ENCODE measurements around the gene ITGB1BP1.
A peak's percentile ranks its signal among the peaks of the same experiment; 100 is the strongest.

The ITGB1BP1 gene

DNA sequence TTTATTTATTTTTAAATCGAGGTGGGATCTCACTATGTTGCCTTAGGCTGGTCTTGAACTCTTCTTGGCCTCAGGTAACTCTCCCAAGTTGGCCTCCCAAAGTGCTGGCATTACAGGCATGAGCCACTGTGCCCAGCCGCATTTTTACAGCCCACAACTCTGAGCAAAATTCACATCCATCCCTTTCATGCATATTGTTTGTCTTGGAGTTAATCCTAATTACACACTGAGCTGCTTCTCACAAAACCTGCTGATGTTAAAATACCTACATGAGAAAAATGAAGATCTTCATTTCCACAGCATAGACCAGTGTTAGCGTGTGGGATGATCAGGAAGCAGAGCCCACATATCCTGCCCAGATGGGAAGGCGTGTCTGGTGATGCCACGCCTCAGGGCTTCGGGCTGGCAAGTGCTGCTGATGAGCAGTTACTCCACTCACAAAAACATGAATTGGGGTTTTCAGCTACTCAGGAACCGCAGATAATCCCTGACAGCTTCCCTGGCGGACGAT lies 14.6 kb downstream of the ITGB1BP1 start:
- H3K4me3 ChIP-seq (ENCODE audit: low read length): no peak overlapping the region
- H3K9ac ChIP-seq (ENCODE audit: low read length): no peak overlapping the region
- no peak for DNase-seq (ENCODE audit: low read depth)
- H3K36me3 ChIP-seq (ENCODE audit: control insufficient read depth, insufficient read depth, low read length, severe bottlenecking): peaks cover 52% of the 10 kb centered on the region
- H3K4me1 ChIP-seq (ENCODE audit: control insufficient read depth, insufficient read depth, low read length): peaks cover 42% of the 10 kb centered on the region
- no peaks in the 10 kb centered on the region for H3K9me3 ChIP-seq (ENCODE audit: control insufficient read depth, low read length)
- H3K27me3 ChIP-seq (replicated peaks; ENCODE audit: control insufficient read depth, insufficient read depth, low read length): no peaks in the 10 kb centered on the region

DNA sequence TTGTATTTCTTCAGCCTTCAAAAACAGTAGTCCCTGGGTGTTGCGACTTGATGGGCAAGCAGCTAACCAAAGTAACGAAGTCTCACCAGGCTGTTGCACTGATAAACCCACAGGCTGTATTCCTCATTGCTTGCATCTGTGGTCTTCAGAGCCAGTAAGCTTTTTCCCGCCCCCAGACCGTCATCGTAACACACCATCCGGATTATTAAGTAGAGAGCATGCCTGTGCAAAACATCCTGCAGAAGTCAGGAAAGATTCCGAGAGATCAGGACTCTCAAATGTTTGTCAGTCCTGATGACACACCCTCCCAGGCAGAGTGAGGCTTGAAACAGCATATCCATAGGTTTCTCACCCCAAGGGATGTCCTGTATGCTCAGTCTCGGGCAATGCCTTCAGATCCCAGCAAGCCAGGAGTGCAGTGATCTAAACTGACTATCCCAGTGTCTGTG lies 15.9 kb downstream of the ITGB1BP1 start:
- H3K36me3 ChIP-seq (ENCODE audit: control insufficient read depth, insufficient read depth, low read length, severe bottlenecking): peaks cover 55% of the 10 kb centered on the region
- peaks cover 49% of the 10 kb centered on the region for H3K4me1 ChIP-seq (ENCODE audit: control insufficient read depth, insufficient read depth, low read length)
- H3K27me3 ChIP-seq (replicated peaks; ENCODE audit: control insufficient read depth, insufficient read depth, low read length): no peaks in the 10 kb centered on the region
- H3K9me3 ChIP-seq (ENCODE audit: control insufficient read depth, low read length): no peaks in the 10 kb centered on the region
- no peak overlapping the region for H3K4me3 ChIP-seq (ENCODE audit: low read length)
- DNase-seq (ENCODE audit: low read depth): no peak
- H3K9ac ChIP-seq (ENCODE audit: low read length): peak overlapping the region; percentile 82

DNA sequence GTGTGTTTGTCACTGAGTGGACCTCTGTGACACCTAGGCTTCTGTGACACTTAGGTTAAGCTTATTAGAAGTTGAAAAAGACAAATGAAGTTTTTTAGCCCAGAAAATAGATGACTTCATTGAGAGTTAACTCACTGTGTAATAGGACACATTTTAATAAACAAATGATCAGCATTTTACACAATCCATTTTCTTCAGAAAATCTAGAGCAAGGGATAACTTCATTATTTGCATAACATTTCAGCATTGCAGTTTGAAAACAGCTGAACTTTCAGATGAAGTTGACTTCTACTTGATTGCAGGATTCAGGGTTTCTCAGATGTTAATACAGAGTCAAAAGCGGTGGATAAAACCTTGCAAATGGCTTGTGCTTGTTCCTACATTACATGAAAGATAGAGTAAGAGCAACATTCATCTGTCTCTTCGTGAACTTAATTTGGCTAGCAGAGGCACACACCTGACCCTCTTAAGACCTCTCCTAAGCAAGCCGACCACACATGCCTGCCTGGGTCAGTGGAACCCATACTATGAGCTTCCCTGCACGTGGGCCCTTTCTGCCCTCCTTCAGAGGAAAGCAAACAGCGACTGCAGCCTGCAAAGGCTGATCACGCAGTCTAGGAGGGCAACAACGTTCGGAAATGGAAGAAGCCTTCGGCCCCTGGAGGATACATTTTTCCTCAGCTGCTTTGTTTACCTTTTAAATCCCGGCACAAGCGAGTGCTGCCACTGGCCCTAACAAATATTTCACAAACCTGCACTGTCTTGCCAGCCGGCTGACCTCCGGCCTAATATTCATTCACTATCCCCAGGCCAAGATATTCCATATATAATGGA lies 16.6 kb downstream of the ITGB1BP1 start:
- H3K9me3 ChIP-seq (ENCODE audit: control insufficient read depth, low read length): no peaks in the 10 kb centered on the region
- H3K36me3 ChIP-seq (ENCODE audit: control insufficient read depth, insufficient read depth, low read length, severe bottlenecking): peaks cover 52% of the 10 kb centered on the region
- peak overlapping the region; percentile 53 for H3K4me3 ChIP-seq (ENCODE audit: low read length)
- H3K9ac ChIP-seq (ENCODE audit: low read length): peak overlapping the region; percentile 82
- no peaks in the 10 kb centered on the region for H3K27me3 ChIP-seq (replicated peaks; ENCODE audit: control insufficient read depth, insufficient read depth, low read length)
- no peak for DNase-seq (ENCODE audit: low read depth)
- H3K4me1 ChIP-seq (ENCODE audit: control insufficient read depth, insufficient read depth, low read length): peaks cover 49% of the 10 kb centered on the region

DNA sequence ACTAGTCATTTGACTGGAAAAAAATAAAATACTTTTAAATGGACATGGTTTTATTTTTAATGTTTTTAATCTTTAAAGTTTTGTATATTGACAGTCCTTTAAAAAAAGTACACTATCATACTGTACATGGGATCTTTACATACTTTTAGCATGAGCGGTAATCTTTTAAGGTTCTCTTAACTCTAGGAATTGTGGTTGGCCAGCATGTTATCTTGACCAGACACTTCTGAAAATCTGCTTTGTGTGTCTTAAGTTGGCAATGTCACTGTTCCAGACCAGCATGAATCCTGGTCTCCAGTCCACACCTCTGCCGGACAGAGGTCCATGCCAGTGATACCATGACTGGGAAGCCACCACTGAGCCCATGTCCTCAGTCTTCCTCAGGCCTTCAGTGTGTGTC lies 17.7 kb downstream of the ITGB1BP1 start:
- Histone ChIP-seq H3K36me3 (ENCODE audit: control insufficient read depth, insufficient read depth, low read length, severe bottlenecking) (peaks cover 48% of the 10 kb centered on the region), H3K27me3 (replicated peaks; ENCODE audit: control insufficient read depth, insufficient read depth, low read length) (no peaks in the 10 kb centered on the region), H3K4me3 (ENCODE audit: low read length) (no peak overlapping the region), H3K9me3 (ENCODE audit: control insufficient read depth, low read length) (no peaks in the 10 kb centered on the region), H3K4me1 (ENCODE audit: control insufficient read depth, insufficient read depth, low read length) (peaks cover 49% of the 10 kb centered on the region), H3K9ac (ENCODE audit: low read length) (no peak overlapping the region)
- DNase-seq (ENCODE audit: low read depth): peak; percentile 26

DNA sequence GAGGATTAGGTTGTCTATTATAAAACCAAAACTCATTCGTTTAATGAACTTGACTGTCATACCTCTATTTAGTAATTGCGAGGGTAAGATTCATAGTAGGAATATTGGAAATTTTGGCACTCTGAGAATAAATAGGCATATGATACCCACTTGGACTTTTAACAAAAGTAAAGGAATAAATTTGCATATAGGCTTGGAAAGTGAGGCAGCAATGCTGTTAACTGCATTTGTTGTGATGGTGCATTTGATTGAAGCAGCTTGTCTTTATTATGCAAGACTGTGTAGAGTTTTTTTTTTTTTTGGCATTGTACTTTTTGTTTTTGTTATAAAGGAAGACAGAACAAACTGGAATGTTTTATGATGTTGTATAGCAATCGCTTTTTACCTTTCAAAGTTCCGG lies 18.9 kb downstream of the ITGB1BP1 start:
- Histone ChIP-seq H3K4me3 (ENCODE audit: low read length) (no peak overlapping the region), H3K27me3 (replicated peaks; ENCODE audit: control insufficient read depth, insufficient read depth, low read length) (no peaks in the 10 kb centered on the region), H3K36me3 (ENCODE audit: control insufficient read depth, insufficient read depth, low read length, severe bottlenecking) (peaks cover 41% of the 10 kb centered on the region), H3K9me3 (ENCODE audit: control insufficient read depth, low read length) (no peaks in the 10 kb centered on the region), H3K9ac (ENCODE audit: low read length) (peak overlapping the region; percentile 35), H3K4me1 (ENCODE audit: control insufficient read depth, insufficient read depth, low read length) (peaks cover 51% of the 10 kb centered on the region)
- peak; percentile 34 for DNase-seq (ENCODE audit: low read depth)

DNA sequence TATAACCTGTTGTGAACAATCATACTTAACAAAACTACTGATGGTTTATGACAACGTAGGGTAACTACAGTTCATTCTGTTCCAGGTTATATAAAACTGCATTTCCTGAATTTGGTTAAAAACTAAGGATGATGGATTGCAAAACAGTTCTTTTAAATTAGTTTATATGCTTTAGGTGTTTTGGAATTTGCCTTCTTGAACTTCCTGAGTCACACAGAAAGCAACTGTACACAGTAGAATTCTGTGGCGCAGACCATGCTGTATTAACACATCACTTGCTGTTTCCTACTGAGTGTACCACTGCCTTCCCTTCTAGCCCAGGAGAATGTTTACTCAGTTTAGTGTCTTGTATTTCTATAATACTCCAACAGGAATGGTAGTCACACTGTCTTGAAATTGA lies 19.4 kb downstream of the ITGB1BP1 start:
- Histone ChIP-seq H3K4me1 (ENCODE audit: control insufficient read depth, insufficient read depth, low read length) (peaks cover 57% of the 10 kb centered on the region), H3K4me3 (ENCODE audit: low read length) (no peak overlapping the region), H3K36me3 (ENCODE audit: control insufficient read depth, insufficient read depth, low read length, severe bottlenecking) (peaks cover 36% of the 10 kb centered on the region), H3K9me3 (ENCODE audit: control insufficient read depth, low read length) (no peaks in the 10 kb centered on the region), H3K9ac (ENCODE audit: low read length) (peak overlapping the region; percentile 9), H3K27me3 (replicated peaks; ENCODE audit: control insufficient read depth, insufficient read depth, low read length) (no peaks in the 10 kb centered on the region)
- peak; percentile 74 for DNase-seq (ENCODE audit: low read depth)

DNA sequence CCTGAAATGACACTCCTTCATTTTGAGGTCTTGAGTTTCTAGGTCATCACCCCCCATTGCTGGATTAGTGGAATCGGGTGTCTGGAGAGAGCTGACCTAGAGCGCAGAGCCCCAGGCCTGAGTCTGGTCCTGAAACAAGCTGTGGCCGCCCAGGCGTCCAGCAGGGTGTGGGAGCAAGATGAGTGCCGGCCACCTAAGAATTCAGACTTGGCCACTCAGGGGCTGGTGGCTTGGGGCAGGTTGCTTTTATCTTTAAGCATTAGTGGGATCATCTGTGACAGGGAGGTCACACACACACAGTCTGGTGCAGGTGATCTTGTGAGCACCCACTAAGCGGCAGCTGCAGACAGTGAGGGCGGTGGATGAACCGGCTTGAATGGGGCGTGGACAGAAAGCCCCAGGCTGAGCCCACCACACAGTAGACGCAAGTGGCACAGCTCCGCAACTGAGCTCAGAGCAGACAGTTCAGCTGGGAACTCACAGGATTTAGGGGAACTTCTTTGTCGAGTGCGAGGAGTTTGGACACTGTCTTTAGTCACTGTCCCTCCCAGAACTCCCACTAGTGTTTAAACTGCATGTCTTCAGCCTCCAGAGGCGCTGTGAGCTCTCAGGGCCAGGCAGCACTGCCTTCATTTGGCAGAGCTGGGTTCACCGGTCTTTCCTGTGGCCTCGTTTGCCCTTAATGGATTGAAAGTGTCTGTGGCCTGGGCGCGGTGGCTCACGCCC lies 21.5 kb downstream of the ITGB1BP1 start:
- no peak for DNase-seq (ENCODE audit: low read depth)
- H3K9ac ChIP-seq (ENCODE audit: low read length): no peak overlapping the region
- no peaks in the 10 kb centered on the region for H3K9me3 ChIP-seq (ENCODE audit: control insufficient read depth, low read length)
- peaks cover 42% of the 10 kb centered on the region for H3K4me1 ChIP-seq (ENCODE audit: control insufficient read depth, insufficient read depth, low read length)
- H3K27me3 ChIP-seq (replicated peaks; ENCODE audit: control insufficient read depth, insufficient read depth, low read length): no peaks in the 10 kb centered on the region
- H3K4me3 ChIP-seq (ENCODE audit: low read length): no peak overlapping the region
- H3K36me3 ChIP-seq (ENCODE audit: control insufficient read depth, insufficient read depth, low read length, severe bottlenecking): peaks cover 23% of the 10 kb centered on the region

DNA sequence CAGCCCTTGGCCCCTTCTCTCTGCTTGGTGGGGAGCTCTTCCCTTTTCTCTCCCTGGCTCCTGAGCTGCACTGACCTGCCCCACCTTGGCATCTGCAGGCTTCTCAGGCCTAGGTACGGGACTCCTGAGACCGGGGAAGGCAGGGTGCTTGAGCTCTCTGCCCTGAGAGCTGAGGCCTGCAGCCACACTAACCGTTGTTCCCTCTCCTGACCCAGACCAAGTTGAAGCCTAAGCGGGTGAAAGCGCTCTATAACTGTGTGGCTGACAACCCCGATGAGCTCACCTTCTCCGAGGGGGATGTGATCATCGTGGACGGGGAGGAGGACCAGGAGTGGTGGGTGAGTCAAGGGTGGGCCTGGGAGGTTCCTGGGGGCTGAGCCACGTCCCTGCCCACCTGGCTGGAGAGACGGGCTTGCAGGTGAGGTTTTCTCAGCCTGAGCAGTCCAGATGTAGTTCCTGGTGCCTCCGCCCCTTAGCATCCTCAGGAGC lies 22.2 kb downstream of the ITGB1BP1 start:
- H3K4me3 ChIP-seq (ENCODE audit: low read length): no peak overlapping the region
- H3K4me1 ChIP-seq (ENCODE audit: control insufficient read depth, insufficient read depth, low read length): peaks cover 40% of the 10 kb centered on the region
- peaks cover 26% of the 10 kb centered on the region for H3K36me3 ChIP-seq (ENCODE audit: control insufficient read depth, insufficient read depth, low read length, severe bottlenecking)
- H3K9ac ChIP-seq (ENCODE audit: low read length): no peak overlapping the region
- no peak for DNase-seq (ENCODE audit: low read depth)
- H3K9me3 ChIP-seq (ENCODE audit: control insufficient read depth, low read length): no peaks in the 10 kb centered on the region
- no peaks in the 10 kb centered on the region for H3K27me3 ChIP-seq (replicated peaks; ENCODE audit: control insufficient read depth, insufficient read depth, low read length)

DNA sequence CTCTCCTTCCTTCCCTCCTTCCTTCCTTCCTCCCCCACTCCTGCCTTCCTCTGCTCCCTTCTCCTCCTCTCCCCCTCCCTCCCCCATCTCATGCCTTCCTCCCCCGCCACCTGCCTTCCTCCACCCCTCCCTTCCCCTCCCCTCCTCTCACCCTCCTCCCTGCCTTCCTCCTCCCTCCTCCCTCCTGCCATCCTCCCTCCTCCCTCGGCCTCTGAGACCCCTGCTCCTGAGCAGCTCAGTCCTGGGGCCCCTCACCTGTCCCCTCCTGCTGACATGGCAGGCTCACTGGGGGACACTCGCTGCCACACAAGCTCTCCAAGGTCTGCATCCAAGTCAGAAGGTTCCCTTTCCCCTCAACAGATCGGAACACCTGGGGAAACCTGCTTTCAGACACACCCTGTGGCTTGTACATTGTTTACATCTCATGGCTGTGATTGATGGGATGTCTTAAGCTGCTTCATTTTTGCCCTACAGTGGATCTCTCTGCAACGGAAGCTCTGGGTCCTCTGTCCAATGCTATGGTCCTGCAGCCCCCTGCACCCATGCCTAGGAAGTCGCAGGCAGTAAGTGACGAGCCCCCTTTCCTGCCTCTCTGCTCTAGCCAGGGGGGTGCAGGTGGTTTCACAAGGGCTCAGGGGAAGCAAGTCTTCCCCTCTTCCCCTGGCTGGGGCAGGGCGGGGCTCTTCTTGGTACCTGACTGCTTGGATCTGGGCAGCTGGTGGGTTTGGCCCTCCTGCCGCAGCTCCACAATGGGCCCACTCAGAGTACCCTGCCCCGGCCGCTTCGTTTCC lies 22.9 kb downstream of the ITGB1BP1 start:
- H3K36me3 ChIP-seq (ENCODE audit: control insufficient read depth, insufficient read depth, low read length, severe bottlenecking): peaks cover 26% of the 10 kb centered on the region
- DNase-seq (ENCODE audit: low read depth): no peak
- no peaks in the 10 kb centered on the region for H3K27me3 ChIP-seq (replicated peaks; ENCODE audit: control insufficient read depth, insufficient read depth, low read length)
- H3K4me1 ChIP-seq (ENCODE audit: control insufficient read depth, insufficient read depth, low read length): peaks cover 35% of the 10 kb centered on the region
- no peak overlapping the region for H3K9ac ChIP-seq (ENCODE audit: low read length)
- no peak overlapping the region for H3K4me3 ChIP-seq (ENCODE audit: low read length)
- H3K9me3 ChIP-seq (ENCODE audit: control insufficient read depth, low read length): no peaks in the 10 kb centered on the region

DNA sequence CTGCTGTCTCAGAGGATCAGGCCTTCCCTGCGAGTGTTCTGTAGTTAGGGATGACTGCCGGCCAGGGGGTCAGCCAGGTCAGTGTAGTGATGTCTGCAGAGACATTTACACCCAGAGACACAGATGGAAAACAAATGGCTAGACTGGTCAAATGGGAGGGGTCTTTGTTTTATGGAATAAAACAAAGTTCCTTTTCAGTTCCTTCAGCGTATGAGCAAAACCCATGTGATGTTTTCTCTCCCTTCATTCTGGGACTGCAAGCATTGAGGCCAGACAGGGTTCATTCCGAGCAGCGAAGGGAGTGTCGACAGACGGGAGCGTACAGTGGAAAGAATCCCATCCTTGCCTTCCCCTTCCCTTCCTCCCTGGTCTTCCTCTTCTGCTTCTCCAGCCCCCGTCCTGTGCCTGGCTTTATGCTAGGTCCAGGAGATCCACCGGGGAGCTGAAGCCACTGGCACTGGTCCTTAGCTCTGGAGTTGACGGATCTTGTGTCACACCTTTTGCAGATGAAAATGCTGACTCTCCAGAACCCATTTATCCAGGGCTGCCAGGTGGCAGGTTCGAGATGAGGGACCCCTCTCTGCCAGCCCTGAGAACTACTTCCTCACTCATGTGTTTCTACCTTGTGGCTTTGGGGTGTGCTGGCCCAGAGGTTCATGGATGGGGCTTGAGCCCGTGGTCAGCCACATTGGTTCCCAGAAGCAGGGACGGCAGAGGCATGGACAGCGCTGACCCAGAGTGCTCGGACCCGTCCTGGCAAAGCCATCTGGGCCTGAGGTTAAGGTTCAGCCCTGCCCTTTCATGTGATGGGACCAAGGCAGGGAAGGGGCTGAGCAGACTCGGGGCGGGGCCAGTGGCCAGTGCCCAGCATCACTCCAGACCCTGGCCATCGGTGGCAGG lies 24.2 kb downstream of the ITGB1BP1 start:
- Histone ChIP-seq H3K4me3 (ENCODE audit: low read length) (no peak overlapping the region), H3K9me3 (ENCODE audit: control insufficient read depth, low read length) (no peaks in the 10 kb centered on the region), H3K36me3 (ENCODE audit: control insufficient read depth, insufficient read depth, low read length, severe bottlenecking) (peaks cover 33% of the 10 kb centered on the region), H3K27me3 (replicated peaks; ENCODE audit: control insufficient read depth, insufficient read depth, low read length) (no peaks in the 10 kb centered on the region), H3K9ac (ENCODE audit: low read length) (no peak overlapping the region), H3K4me1 (ENCODE audit: control insufficient read depth, insufficient read depth, low read length) (peaks cover 22% of the 10 kb centered on the region)
- DNase-seq (ENCODE audit: low read depth): no peak

Data from adipocyte (in vitro differentiated cells).